ENCODE data around the gene CORO6. TPM values are rescaled to one million over a fixed set of nuclear protein-coding genes. Genes with fewer than 3 reads are reported as not detected.

Gene CORO6
- total RNA-seq, 2 donors from 2014 or later, result 1.7 to 2.6 TPM

Other genes with a start within 250 kb of the CORO6 start
- gene TAOK1, start 232.5 kb downstream of the CORO6 start, total RNA-seq, result 10 to 100 TPM; 54.3 to 58.2 TPM
- 10 to 100 TPM; 14.2 to 15.6 TPM for gene ABHD15, start 55.9 kb downstream of the CORO6 start, total RNA-seq
- gene TP53I13, start 54.2 kb downstream of the CORO6 start, total RNA-seq, result 10 to 100 TPM; 92.2 to 98.6 TPM
- 10 to 100 TPM; 45.4 to 48.3 TPM for gene GIT1, start 33.3 kb downstream of the CORO6 start, total RNA-seq
- gene ANKRD13B, start 29.8 kb downstream of the CORO6 start, total RNA-seq, result 1 to 10 TPM; 5.9 to 7.9 TPM